ENCODE results near the gene HLF.
A peak's percentile ranks its signal among the peaks of the same experiment; 100 is the strongest.

HLF gene

GRCh38 chr17:55229276-55229675 lies 35.5 kb upstream of the HLF start:
- FAIRE-seq: no peak
- no peak for DNase-seq (ENCODE audit: insufficient read length, low spot score)
- TF ChIP-seq POLR2AphosphoS5 (IDR thresholded peaks at IDR 0.05; ENCODE audit: low read depth, low read length) (no peak), POU2F2 (IDR thresholded peaks at IDR 0.05; ENCODE audit: low read depth, low read length) (no peak), TAF1 (IDR thresholded peaks at IDR 0.05; ENCODE audit: low read depth, low read length) (no peak), PAX5 (IDR thresholded peaks at IDR 0.05; ENCODE audit: insufficient read depth, low read length, severe bottlenecking) (no peak), SPI1 (IDR thresholded peaks at IDR 0.05; ENCODE audit: low read depth, low read length) (no peak), POLR2A (IDR thresholded peaks at IDR 0.05; ENCODE audit: low read depth, low read length) (no peak)

GRCh38 chr17:55230716-55231115 lies 34.0 kb upstream of the HLF start:
- FAIRE-seq (no peak), DNase-seq (ENCODE audit: insufficient read length, low spot score) (no peak)
- TF ChIP-seq POU2F2 (IDR thresholded peaks at IDR 0.05; ENCODE audit: low read depth, low read length) (no peak), TAF1 (IDR thresholded peaks at IDR 0.05; ENCODE audit: low read depth, low read length) (no peak), PAX5 (IDR thresholded peaks at IDR 0.05; ENCODE audit: insufficient read depth, low read length, severe bottlenecking) (no peak), POLR2A (IDR thresholded peaks at IDR 0.05; ENCODE audit: low read depth, low read length) (no peak), SPI1 (IDR thresholded peaks at IDR 0.05; ENCODE audit: low read depth, low read length) (no peak), POLR2AphosphoS5 (IDR thresholded peaks at IDR 0.05; ENCODE audit: low read depth, low read length) (no peak)

GRCh38 chr17:55233840-55234239 lies 30.9 kb upstream of the HLF start:
- FAIRE-seq (no peak), DNase-seq (ENCODE audit: insufficient read length, low spot score) (no peak)
- TF ChIP-seq POLR2A (IDR thresholded peaks at IDR 0.05; ENCODE audit: low read depth, low read length) (no peak), PAX5 (IDR thresholded peaks at IDR 0.05; ENCODE audit: insufficient read depth, low read length, severe bottlenecking) (no peak), TAF1 (IDR thresholded peaks at IDR 0.05; ENCODE audit: low read depth, low read length) (no peak), SPI1 (IDR thresholded peaks at IDR 0.05; ENCODE audit: low read depth, low read length) (no peak), POLR2AphosphoS5 (IDR thresholded peaks at IDR 0.05; ENCODE audit: low read depth, low read length) (no peak), POU2F2 (IDR thresholded peaks at IDR 0.05; ENCODE audit: low read depth, low read length) (0 out of 2 replicates have a peak, but pooled peaks have one; percentile 12)

GRCh38 chr17:55236316-55236715 lies 28.4 kb upstream of the HLF start:
- TF ChIP-seq POU2F2 (IDR thresholded peaks at IDR 0.05; ENCODE audit: low read depth, low read length) (no peak), TAF1 (IDR thresholded peaks at IDR 0.05; ENCODE audit: low read depth, low read length) (no peak), POLR2AphosphoS5 (IDR thresholded peaks at IDR 0.05; ENCODE audit: low read depth, low read length) (no peak), SPI1 (IDR thresholded peaks at IDR 0.05; ENCODE audit: low read depth, low read length) (no peak), PAX5 (IDR thresholded peaks at IDR 0.05; ENCODE audit: insufficient read depth, low read length, severe bottlenecking) (no peak), POLR2A (IDR thresholded peaks at IDR 0.05; ENCODE audit: low read depth, low read length) (no peak)

GRCh38 chr17:55237268-55237667 lies 27.5 kb upstream of the HLF start:
- DNase-seq (ENCODE audit: insufficient read length, low spot score): peak; percentile 16
- TF ChIP-seq POU2F2 (IDR thresholded peaks at IDR 0.05; ENCODE audit: low read depth, low read length): no peak
- TF ChIP-seq SPI1 (IDR thresholded peaks at IDR 0.05; ENCODE audit: low read depth, low read length): 0 out of 2 replicates have a peak, but pooled peaks have one; percentile 8
- no peak for FAIRE-seq

More at GRCh38 chr17:55236316-55236715, 28.4 kb upstream of the HLF start:
- DNase-seq (ENCODE audit: insufficient read length, low spot score): no peak
- FAIRE-seq: no peak

GRCh38 chr17:55237841-55238178 lies 26.9 kb upstream of the HLF start:
- no peak for FAIRE-seq
- no peak for TF ChIP-seq TAF1 (IDR thresholded peaks at IDR 0.05; ENCODE audit: low read depth, low read length)
- TF ChIP-seq POLR2A (IDR thresholded peaks at IDR 0.05; ENCODE audit: low read depth, low read length): no peak
- no peak for TF ChIP-seq SPI1 (IDR thresholded peaks at IDR 0.05; ENCODE audit: low read depth, low read length)
- no peak for DNase-seq (ENCODE audit: insufficient read length, low spot score)

- DNase-seq (ENCODE audit: insufficient read length, low spot score) (peak; percentile 96), FAIRE-seq (peak; percentile 99)
- TF ChIP-seq POLR2AphosphoS5 (IDR thresholded peaks at IDR 0.05; ENCODE audit: low read depth, low read length) (no peak), SPI1 (IDR thresholded peaks at IDR 0.05; ENCODE audit: low read depth, low read length) (no peak), POU2F2 (IDR thresholded peaks at IDR 0.05; ENCODE audit: low read depth, low read length) (no peak), TAF1 (IDR thresholded peaks at IDR 0.05; ENCODE audit: low read depth, low read length) (no peak), POLR2A (IDR thresholded peaks at IDR 0.05; ENCODE audit: low read depth, low read length) (no peak), PAX5 (IDR thresholded peaks at IDR 0.05; ENCODE audit: insufficient read depth, low read length, severe bottlenecking) (no peak)
Measured at GRCh38 chr17:55238179-55238930, 26.4 kb upstream of the HLF start.

- no peak for TF ChIP-seq POLR2A (IDR thresholded peaks at IDR 0.05; ENCODE audit: low read depth, low read length)
- TF ChIP-seq POU2F2 (IDR thresholded peaks at IDR 0.05; ENCODE audit: low read depth, low read length): no peak
- TF ChIP-seq POLR2AphosphoS5 (IDR thresholded peaks at IDR 0.05; ENCODE audit: low read depth, low read length): no peak
- no peak for TF ChIP-seq SPI1 (IDR thresholded peaks at IDR 0.05; ENCODE audit: low read depth, low read length)
- TF ChIP-seq PAX5 (IDR thresholded peaks at IDR 0.05; ENCODE audit: insufficient read depth, low read length, severe bottlenecking): no peak
- no peak for TF ChIP-seq TAF1 (IDR thresholded peaks at IDR 0.05; ENCODE audit: low read depth, low read length)
- no peak for DNase-seq (ENCODE audit: insufficient read length, low spot score)
- no peak for FAIRE-seq
Measured at GRCh38 chr17:55238931-55239297, 25.8 kb upstream of the HLF start.

GRCh38 chr17:55241097-55241496 lies 23.7 kb upstream of the HLF start:
- FAIRE-seq (no peak), DNase-seq (ENCODE audit: insufficient read length, low spot score) (no peak)
- no peak for TF ChIP-seq SPI1 (IDR thresholded peaks at IDR 0.05; ENCODE audit: low read depth, low read length)
- TF ChIP-seq TAF1 (IDR thresholded peaks at IDR 0.05; ENCODE audit: low read depth, low read length): no peak
- TF ChIP-seq POLR2AphosphoS5 (IDR thresholded peaks at IDR 0.05; ENCODE audit: low read depth, low read length): no peak
- TF ChIP-seq POU2F2 (IDR thresholded peaks at IDR 0.05; ENCODE audit: low read depth, low read length): no peak
- TF ChIP-seq PAX5 (IDR thresholded peaks at IDR 0.05; ENCODE audit: insufficient read depth, low read length, severe bottlenecking): no peak
- TF ChIP-seq POLR2A (IDR thresholded peaks at IDR 0.05; ENCODE audit: low read depth, low read length): no peak

- FAIRE-seq: no peak
- DNase-seq (ENCODE audit: insufficient read length, low spot score): no peak
- TF ChIP-seq POU2F2 (IDR thresholded peaks at IDR 0.05; ENCODE audit: low read depth, low read length) (no peak), TAF1 (IDR thresholded peaks at IDR 0.05; ENCODE audit: low read depth, low read length) (no peak), SPI1 (IDR thresholded peaks at IDR 0.05; ENCODE audit: low read depth, low read length) (no peak), POLR2A (IDR thresholded peaks at IDR 0.05; ENCODE audit: low read depth, low read length) (no peak), PAX5 (IDR thresholded peaks at IDR 0.05; ENCODE audit: insufficient read depth, low read length, severe bottlenecking) (no peak), POLR2AphosphoS5 (IDR thresholded peaks at IDR 0.05; ENCODE audit: low read depth, low read length) (no peak)
Measured at GRCh38 chr17:55242476-55242875, 22.3 kb upstream of the HLF start.
